Measurements from ENCODE around the gene CHID1.

- TF ChIP-seq EZH2 (IDR thresholded peaks at IDR 0.05; ENCODE audit: insufficient read depth, poor library complexity, severe bottlenecking) (no peak), EZH2phosphoT487 (IDR thresholded peaks at IDR 0.05; ENCODE audit: insufficient read depth, low read depth) (no peak)
These were observed 36.9 kb downstream of the CHID1 start for GRCh38 chr11:873706-874105.
